ENCODE data around the gene PLAAT5.
"Not testable (repeated sequence)": the region's sequence is repeated elsewhere in the genome, so short reads cannot be mapped to it uniquely, and the experiment has no call there.

Gene PLAAT5

DNA sequence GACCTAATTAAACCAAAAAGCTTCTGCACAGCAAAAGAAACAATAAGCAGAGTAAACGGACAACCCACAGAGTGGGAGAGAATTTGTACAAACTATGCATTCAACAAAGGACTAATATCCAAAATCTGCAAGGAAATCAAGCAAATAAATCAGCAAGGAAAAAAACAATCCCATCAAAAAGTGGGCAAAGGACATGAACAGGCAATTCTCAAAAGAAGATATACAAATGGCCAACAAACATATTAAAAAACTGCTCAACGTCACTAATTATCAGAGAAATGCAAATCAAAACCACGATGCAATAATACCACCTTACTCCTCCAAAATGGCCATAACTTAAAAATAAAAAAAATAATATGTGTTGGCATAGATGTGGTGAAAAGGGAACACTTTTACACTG, 5.2 kb downstream of the PLAAT5 start:
- no peak for DNase-seq (ENCODE audit: low read depth, low spot score)

DNA sequence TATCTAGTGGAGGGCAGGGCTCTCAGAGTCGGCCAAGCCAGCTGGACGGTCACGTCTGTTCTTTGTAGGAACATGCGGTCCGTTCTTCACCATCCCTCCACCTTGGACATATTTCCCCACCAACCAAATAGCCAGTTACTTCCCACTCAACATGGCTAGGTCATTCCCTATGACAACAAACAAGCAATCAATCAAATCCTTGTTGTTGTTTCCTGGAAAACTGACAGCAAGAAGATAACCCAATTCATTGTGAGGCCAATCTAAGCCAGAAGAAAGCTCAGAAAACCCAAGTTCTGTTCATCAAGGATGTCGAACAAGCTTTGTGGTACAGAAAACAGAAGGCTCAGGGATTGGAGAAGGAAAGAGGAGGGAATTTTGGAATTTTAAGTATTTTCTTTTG, 10.9 kb downstream of the PLAAT5 start:
- no peak for DNase-seq (ENCODE audit: low read depth, low spot score)

DNA sequence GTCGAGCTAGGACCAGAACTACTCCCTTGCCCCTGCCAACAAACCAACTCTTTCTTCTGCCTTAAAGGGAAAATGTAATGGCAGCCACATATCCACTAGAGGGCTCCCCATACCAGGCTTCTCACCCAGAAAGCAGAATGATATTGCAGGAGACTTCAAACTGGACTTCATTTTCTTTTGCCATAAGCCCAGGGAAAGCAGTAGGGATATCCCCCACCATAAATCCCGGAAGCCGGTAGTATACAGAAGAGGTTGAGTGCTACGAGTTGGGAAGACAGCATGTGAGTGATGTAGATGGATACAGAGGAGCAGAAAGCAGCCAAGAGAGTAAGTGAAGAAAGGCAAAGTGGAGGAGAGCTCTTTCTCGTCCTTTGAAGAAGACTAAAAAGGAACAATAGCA, 12.1 kb downstream of the PLAAT5 start:
- DNase-seq (ENCODE audit: low read depth, low spot score), result peak; percentile 63

DNA sequence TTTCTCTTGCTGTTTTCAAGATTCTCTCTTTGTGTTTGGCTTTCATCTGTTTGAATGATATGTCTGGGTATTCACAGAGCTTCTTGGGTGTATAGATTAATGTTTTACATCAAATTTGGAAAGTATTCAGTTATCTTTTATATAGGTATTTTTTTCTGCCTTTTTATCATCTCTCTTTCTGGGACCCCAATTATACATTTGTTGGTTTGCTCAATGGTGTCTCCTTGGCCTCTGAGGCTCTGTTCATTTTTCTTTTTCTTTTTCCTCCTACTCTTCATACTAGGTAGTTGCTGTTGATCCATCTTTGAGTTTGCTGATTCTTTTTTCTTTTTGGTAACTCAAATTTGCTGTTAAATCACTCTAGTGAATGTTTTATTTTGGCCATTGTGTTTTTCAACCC, 14.3 kb downstream of the PLAAT5 start:
- DNase-seq (ENCODE audit: low read depth, low spot score), result no peak

DNA sequence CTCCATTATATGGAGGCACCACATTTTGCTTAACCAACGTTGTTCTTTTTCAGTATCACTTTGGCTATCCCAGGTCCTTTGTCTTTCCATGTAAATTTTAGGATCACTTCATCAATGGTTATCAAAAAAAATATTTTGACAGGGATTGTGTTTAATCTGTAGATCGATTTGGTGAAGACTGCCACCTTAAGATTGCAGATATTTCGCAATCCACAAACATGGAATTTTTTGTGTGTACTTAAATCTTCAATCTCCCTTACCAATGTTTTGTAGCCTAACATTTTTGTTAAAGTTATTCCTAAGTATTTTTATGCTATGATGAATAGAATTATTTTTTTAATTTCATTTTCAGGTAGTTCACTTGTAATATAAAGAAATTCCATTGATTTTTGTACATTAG, 18.6 kb downstream of the PLAAT5 start:
- no peak for DNase-seq (ENCODE audit: low read depth, low spot score)

DNA sequence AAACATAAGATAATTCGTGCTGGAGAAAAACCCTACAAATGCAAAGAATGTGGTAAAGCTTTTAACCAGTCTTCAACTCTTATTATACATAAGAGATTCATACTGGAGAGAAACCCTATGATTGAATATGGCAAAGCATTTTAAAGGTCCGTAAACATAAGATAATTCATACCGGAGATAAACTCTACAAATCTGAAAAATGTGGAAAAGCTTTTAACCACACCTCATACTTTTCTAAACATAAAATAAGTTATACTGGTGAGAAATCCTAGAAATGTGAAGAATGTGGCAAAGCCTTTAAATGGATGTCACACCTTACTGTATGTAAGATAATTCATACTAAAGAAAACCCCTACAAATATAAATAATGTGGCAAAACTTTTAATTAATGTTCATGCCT, 20.7 kb downstream of the PLAAT5 start:
- DNase-seq (ENCODE audit: low read depth, low spot score), result no peak

DNA sequence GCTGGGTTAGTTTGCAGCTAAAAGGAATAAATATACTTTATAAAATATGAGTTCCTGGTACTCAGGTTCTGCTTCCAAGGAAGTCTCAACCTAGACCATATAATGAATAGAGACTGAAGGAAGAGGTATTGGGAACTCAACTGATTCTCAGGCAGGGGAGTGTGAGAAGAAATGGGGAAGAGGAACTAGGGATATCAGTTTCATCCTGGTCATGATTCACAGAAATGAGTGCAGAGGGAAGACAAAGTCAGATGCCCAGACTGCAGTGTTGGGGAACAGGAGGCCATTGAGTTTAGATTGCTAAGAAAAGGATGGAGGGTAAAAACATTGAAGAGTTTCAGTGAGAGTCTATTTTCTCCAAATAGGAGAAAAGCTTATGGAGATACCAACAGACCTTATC, 28.8 kb downstream of the PLAAT5 start:
- no peak for DNase-seq (ENCODE audit: low read depth, low spot score)

DNA sequence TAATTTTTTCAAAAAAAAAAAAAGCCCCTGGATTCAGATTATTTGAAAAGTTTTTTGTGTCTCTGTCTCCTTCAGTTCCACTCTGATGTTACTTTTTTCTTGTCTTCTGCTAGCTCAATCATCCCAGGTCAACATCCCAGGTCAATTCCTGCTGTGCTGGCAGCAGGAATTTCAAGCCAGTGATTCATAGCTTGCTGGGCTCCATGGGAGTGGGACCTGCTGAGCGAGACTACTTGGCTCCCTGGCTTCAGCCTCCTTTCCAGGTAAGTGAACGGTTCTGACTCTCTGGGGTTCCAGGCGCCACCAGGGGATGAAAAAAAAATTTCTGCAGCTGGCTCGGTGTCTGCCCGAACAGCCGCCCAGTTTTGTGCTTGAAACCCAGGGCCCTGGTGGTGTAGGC, 31.4 kb downstream of the PLAAT5 start:
- DNase-seq (ENCODE audit: low read depth, low spot score), result peak; percentile 44

DNA sequence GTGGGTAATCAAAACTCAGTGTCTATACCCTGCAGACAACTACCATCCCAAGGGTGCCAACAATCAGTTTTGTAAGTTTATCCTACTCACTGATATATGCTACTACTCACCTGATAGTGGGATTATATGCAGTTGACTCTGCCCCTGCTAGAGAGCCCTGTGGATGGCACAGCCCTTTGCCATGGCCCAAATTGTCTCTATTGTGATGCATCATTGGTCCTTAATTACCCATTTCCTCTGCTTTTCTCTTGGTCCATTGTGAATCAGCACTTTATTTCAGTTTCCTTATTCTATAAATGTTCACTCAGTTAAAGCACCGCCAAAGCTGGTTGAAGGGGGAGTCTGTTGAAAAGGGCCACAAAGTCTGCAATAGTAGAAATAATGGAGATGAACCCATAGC, 42.3 kb downstream of the PLAAT5 start:
- DNase-seq (ENCODE audit: low read depth, low spot score), result no peak

DNA sequence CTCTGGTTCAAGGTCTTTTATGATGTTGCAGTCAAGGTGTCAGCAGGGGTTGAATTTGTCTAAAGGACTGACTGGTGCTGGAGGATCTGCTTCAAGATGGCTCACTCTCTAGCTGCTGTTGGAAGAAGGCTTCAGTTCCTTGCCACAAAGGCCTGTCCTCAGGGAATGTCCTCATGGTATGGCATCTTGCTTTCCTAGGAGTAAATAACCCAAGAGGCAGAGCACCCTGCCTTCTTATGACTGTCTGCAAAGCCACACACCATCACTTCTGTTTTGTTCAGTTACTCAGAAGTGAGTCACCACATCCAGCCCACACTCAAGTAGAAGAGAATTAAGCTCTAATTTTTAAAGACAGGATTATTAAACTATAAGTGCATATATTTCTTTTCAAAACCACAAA, 45.2 kb downstream of the PLAAT5 start:
- no peak for DNase-seq (ENCODE audit: low read depth, low spot score)

DNA sequence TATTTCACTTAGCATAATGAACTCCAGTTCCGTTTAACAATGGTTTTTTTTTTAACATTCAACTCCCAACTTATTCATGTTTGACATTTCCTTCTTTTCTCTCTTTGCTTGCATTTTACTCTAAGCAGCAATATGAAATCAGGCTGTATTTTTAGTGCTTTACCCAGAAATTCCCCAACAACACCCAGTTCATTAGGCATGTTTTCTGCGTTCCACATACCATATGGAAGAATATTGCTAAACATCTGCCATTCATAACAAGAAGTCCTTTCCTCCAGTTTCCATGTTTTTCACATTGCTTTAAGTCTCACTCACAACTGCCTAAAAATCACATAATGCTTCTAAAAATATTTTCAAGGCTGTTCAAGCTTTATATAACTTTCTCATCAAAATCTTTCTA, 45.8 kb downstream of the PLAAT5 start:
- DNase-seq (ENCODE audit: low read depth, low spot score), result no peak

DNA sequence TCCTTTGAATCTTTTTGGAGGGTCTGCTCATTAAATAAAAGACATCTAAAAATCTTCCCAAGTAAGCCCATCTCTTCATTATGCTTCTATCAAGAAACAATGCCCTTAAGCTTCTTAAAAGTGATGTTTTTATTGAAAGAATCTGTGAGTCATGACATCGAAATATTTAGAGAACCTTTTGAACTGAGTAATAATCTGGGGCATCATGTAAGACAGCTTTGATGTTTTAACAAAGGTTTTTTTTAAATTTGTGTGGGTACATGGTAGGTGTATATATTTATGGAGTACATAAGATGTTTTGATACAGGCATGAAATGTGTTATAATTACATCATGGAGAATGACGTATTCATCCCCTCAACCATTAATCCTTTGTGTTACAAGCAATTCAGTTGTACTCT, 46.8 kb downstream of the PLAAT5 start:
- DNase-seq (ENCODE audit: low read depth, low spot score), result no peak

DNA sequence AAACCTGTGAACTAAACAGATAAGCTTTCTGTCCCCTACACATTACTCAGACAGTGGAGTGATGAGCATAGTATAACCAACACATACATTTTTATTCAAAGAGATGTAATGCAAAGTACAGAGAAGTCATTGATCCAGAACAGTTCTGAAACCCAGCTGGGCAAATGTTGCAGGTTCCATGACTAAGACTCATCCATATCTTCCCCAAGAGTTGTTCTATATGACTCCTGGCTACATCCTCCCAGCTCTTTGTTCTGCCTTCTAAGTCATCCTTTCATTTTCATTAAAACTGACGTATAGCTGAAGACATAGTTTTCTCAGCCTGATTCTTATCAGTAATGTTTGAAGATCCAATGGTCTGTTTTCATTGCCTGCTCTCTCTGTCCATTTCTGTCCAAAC, 47.3 kb downstream of the PLAAT5 start:
- DNase-seq (ENCODE audit: low read depth, low spot score), result no peak

DNA sequence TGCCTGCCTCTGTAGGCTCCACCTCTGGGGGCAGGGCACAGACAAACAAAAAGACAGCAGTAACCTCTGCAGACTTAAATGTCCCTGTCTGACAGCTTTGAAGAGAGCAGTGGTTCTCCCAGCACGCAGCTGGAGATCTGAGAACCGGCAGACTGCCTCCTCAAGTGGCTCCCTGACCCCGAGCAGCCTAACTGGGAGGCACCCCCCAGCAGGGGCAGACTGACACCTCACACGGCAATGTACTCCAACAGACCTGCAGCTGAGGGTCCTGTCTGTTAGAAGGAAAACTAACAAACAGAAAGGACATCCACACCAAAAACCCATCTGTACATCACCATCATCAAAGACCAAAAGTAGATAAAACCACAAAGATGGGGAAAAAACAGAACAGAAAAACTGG, 55.1 kb downstream of the PLAAT5 start:
- not testable (repeated sequence) for DNase-seq (ENCODE audit: low read depth, low spot score)

DNA sequence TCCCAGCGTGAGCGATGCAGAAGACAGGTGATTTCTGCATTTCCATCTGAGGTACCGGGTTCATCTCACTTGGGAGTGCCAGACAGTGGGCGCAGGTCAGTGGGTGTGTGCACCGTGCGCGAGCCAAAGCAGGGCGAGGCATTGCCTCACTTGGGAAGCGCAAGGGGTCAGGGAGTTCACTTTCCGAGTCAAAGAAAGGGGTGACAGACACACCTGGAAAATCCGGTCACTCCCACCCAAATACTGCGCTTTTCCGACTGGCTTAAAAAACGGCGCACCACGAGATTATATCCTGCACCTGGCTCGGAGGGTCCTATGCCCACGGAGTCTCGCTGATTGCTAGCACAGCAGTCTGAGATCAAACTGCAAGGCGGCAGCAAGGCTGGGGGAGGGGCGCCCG, 55.6 kb downstream of the PLAAT5 start:
- DNase-seq (ENCODE audit: low read depth, low spot score), result not testable (repeated sequence)

DNA sequence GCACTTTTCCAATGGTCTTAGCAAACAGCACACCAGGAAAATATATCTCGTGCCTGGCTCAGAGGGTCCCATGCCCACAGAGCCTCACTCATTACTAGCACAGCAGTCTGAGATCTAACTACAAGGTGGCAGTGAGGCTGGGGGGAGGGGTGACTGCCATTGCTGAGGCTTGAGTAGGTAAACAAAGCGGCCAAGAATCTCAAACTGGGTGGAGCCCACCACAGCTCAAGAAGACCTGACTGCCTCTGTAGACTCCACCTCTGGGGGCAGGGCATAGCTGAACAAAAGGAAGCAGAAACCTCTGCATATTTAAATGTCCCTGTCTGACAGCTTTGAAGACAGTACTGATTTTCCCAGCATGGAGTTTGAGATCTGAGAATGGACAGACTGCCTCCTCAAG, 60.2 kb downstream of the PLAAT5 start:
- not testable (repeated sequence) for DNase-seq (ENCODE audit: low read depth, low spot score)

DNA sequence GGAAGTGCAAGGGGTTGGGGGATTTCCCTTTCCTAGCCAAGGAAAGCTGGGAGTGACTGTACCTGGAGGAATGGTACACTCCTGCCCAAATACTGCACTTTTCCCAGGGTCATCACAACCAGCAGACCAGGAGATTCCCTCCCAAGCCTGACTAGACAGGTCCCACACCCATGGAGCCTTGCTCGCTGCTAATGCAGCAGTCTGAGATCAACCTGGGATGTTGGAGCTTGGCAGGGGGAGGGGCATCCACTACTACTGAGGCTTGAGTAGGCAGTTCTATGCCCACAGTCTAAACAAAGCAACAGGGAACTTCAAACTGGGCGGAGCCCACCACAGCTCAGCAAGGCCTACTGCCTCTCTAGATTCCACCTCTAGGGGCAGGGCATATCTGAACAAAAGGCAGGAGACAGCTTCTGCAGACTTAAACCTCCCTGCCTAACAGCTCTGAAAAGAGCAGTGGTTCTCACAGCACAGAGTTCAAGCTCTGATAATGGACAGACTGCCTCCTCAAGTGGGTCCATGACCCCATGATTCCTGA, 62.9 kb downstream of the PLAAT5 start:
- DNase-seq (ENCODE audit: low read depth, low spot score), result no peak

DNA sequence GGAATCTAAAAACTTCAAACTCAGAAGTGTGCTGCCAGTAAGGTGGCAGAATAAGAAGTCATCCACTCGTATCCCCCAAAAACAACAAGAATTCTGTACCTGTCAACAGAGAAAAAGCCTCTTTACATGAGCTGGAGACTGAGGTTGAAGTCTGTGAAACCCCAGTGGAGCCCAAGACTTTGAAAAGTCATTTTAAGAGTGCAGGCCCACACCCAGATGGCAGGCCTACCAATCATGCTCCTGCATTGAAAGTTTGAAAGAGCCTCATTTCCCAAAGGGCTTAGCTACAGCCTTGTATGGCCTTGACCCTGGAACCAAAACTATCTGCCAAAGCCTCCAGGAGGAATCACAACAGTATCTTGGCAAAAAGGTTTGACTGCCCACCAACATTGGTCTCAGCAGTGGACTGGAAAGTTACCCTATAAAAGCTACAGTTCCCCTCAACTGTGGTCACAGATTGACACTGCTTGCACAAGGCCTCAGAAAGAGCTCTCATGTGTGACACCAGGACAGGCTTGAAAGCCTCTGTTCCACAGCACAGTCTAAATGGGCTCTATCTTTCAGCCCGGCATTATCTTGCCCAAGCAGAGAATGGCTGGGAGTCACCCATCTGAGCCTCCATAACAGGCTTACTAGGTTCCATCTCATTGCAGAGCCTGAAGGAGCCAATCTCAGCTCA, 73.7 kb downstream of the PLAAT5 start:
- no peak for DNase-seq (ENCODE audit: low read depth, low spot score)
